MM.1S (cell line): ENCODE measurements around the gene CD79A.
A peak's percentile ranks its signal among the peaks of the same experiment; 100 is the strongest.

Source experiments
- DNase-seq: peaks from one replicate; pipeline ENCODE4 v3.0.0-alpha.2; 2015
- H2AFZ ChIP-seq: fragments of 300-600 bp; sonication (generic); 2 replicates; pipeline ENCODE4 v1.6.0; 2016; ENCODE audit warnings: antibody characterized with exemption, low read length
- H3F3A ChIP-seq: fragments of 300-600 bp; sonication (generic); 2 replicates; pipeline ENCODE4 v1.6.1; 2016; ENCODE audit warnings: mild to moderate bottlenecking, antibody characterized with exemption, low read length, moderate library complexity, mixed read lengths; ENCODE audit not compliant: insufficient read depth
- H3K27ac ChIP-seq: fragments of 300-600 bp; sonication (generic); 2 replicates; pipeline ENCODE4 v1.5.1; 2016; ENCODE audit warnings: mild to moderate bottlenecking, low read length
- H3K27me3 ChIP-seq: fragments of 300-600 bp; sonication (generic); replicated peaks from 2 replicates; pipeline ENCODE4 v1.6.0; 2016; ENCODE audit warnings: low read length; ENCODE audit not compliant: insufficient read depth
- H3K36me3 ChIP-seq: fragments of 300-600 bp; sonication (generic); replicated peaks from 2 replicates; pipeline ENCODE4 v1.6.1; 2016; ENCODE audit warnings: mild to moderate bottlenecking, low read length, mixed read lengths; ENCODE audit not compliant: insufficient read depth
- H3K4me1 ChIP-seq: fragments of 300-600 bp; sonication (generic); 2 replicates; pipeline ENCODE4 v1.6.1; 2016; ENCODE audit warnings: low read length, mixed read lengths
- H3K4me2 ChIP-seq: fragments of 300-600 bp; sonication (generic); 2 replicates; pipeline ENCODE4 v1.6.0; 2016; ENCODE audit warnings: low read depth, low read length
- H3K4me3 ChIP-seq: fragments of 300-600 bp; sonication (generic); 2 replicates; pipeline ENCODE4 v1.5.1; 2016; ENCODE audit warnings: low read length, mixed read lengths
- H3K79me2 ChIP-seq: fragments of 300-600 bp; sonication (generic); 2 replicates; pipeline ENCODE4 v1.6.1; 2016; ENCODE audit warnings: mixed run types, low read length, mixed read lengths
- H3K9ac ChIP-seq: fragments of 300-600 bp; sonication (generic); 2 replicates; pipeline ENCODE4 v1.6.1; 2016; ENCODE audit warnings: low read length, mixed read lengths
- H3K9me2 ChIP-seq: fragments of 300-600 bp; sonication (generic); replicated peaks from 2 replicates; pipeline ENCODE4 v1.6.1; 2016; ENCODE audit warnings: mild to moderate bottlenecking, low read length, mixed read lengths; ENCODE audit not compliant: insufficient read depth
- H3K9me3 ChIP-seq: fragments of 300-600 bp; sonication (generic); replicated peaks from 2 replicates; pipeline ENCODE4 v1.6.1; 2016; ENCODE audit warnings: mild to moderate bottlenecking, low read length, mixed read lengths; ENCODE audit not compliant: insufficient read depth
- H4K20me1 ChIP-seq: fragments of 300-600 bp; sonication (generic); 2 replicates; pipeline ENCODE4 v1.6.1; 2016; ENCODE audit warnings: mild to moderate bottlenecking, low read length, moderate library complexity, mixed read lengths; ENCODE audit not compliant: insufficient read depth
- EZH2 ChIP-seq: fragments of 300-600 bp; sonication (generic); optimal IDR thresholded peaks from 2 replicates; pipeline ENCODE3; 2017; ENCODE audit warnings: low read depth, mild to moderate bottlenecking, antibody characterized with exemption, low read length, mixed read lengths
- EZH2phosphoT487 ChIP-seq: fragments of 300-600 bp; sonication (generic); IDR thresholded peaks from 2 replicates; pipeline ENCODE4 v1.6.1; 2018; ENCODE audit warnings: antibody characterized with exemption, low read length
- TF ChIP-seq, protein P1 (sequence below): fragments of 300-600 bp; sonication (generic); IDR thresholded peaks from 2 replicates; pipeline ENCODE4 v1.5.1; 2016; ENCODE audit warnings: antibody characterized with exemption, low read length, mixed read lengths

Gene CD79A

DNA sequence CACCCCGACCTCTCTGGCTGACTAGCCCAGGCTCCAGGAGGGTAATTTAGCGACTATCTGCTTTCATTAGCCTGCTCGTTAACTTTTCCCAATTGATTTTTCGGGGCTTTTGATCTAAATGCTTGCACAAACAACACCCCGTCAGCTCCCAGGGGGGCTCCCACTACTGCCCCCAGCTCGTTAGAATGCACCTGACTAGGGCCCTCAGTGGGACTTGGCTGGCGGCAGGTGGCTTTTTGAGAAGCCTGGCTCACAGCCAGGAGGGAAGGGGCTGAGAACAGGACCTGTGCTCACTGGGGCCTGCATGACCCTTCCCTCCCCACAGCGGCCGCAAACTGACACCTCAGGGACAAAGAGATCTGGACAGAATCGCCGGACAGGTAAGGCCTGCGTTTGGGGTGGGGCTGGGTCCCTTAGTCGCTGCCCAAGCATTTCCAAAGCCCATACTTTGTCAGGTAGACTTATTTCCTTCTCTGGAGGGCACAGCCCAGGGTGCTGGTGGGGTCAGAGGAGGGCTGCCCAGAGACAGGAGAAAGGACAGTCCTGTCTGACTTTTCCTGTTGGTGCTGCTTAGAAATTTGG lies 7.6 kb upstream of the CD79A start:
- no peak overlapping the region for H3K4me3 ChIP-seq
- H3K4me1 ChIP-seq: peaks cover 71% of the 10 kb centered on the region
- H3K27ac ChIP-seq: peak overlapping the region; percentile 80; the same call in 1 of the 2 replicates
- H3K9me2 ChIP-seq: no peaks in the 10 kb centered on the region
- peaks cover 33% of the 10 kb centered on the region; the same call in 1 of the 2 replicates for H4K20me1 ChIP-seq
- DNase-seq: no peak
- peaks cover 80% of the 10 kb centered on the region for H3F3A ChIP-seq
- no peaks in the 10 kb centered on the region for H3K27me3 ChIP-seq
- H3K4me2 ChIP-seq: peak overlapping the region; percentile 21; the same call in 1 of the 2 replicates
- no peak overlapping the region for H3K9ac ChIP-seq
- TF ChIP-seq EZH2phosphoT487: no peak
- TF ChIP-seq EZH2: no peak
- TF ChIP-seq, protein P1, sequence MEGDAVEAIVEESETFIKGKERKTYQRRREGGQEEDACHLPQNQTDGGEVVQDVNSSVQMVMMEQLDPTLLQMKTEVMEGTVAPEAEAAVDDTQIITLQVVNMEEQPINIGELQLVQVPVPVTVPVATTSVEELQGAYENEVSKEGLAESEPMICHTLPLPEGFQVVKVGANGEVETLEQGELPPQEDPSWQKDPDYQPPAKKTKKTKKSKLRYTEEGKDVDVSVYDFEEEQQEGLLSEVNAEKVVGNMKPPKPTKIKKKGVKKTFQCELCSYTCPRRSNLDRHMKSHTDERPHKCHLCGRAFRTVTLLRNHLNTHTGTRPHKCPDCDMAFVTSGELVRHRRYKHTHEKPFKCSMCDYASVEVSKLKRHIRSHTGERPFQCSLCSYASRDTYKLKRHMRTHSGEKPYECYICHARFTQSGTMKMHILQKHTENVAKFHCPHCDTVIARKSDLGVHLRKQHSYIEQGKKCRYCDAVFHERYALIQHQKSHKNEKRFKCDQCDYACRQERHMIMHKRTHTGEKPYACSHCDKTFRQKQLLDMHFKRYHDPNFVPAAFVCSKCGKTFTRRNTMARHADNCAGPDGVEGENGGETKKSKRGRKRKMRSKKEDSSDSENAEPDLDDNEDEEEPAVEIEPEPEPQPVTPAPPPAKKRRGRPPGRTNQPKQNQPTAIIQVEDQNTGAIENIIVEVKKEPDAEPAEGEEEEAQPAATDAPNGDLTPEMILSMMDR: no peak
- peaks cover 9% of the 10 kb centered on the region for H3K36me3 ChIP-seq
- H3K9me3 ChIP-seq: no peaks in the 10 kb centered on the region
- H2AFZ ChIP-seq: no peak overlapping the region
- peaks cover 51% of the 10 kb centered on the region for H3K79me2 ChIP-seq

GRCh38 chr19:41870401-41870873 lies 6.6 kb upstream of the CD79A start:
- Histone ChIP-seq H3K4me1 (peaks cover 66% of the 10 kb centered on the region), H3K9me2 (no peaks in the 10 kb centered on the region), H3K27me3 (no peaks in the 10 kb centered on the region), H3K9ac (no peak overlapping the region), H4K20me1 (peaks cover 30% of the 10 kb centered on the region; the same call in 1 of the 2 replicates), H3K4me2 (0 out of 2 replicates have a peak overlapping the region, but pooled peaks have one; percentile 25), H3K4me3 (no peak overlapping the region), H3K9me3 (no peaks in the 10 kb centered on the region), H2AFZ (no peak overlapping the region), H3K36me3 (peaks cover 9% of the 10 kb centered on the region), H3K27ac (peak overlapping the region; percentile 80), H3F3A (peaks cover 73% of the 10 kb centered on the region), H3K79me2 (peaks cover 41% of the 10 kb centered on the region)
- TF ChIP-seq, protein P1: no peak
- TF ChIP-seq EZH2phosphoT487 (no peak), EZH2 (no peak)
- no peak for DNase-seq

DNA sequence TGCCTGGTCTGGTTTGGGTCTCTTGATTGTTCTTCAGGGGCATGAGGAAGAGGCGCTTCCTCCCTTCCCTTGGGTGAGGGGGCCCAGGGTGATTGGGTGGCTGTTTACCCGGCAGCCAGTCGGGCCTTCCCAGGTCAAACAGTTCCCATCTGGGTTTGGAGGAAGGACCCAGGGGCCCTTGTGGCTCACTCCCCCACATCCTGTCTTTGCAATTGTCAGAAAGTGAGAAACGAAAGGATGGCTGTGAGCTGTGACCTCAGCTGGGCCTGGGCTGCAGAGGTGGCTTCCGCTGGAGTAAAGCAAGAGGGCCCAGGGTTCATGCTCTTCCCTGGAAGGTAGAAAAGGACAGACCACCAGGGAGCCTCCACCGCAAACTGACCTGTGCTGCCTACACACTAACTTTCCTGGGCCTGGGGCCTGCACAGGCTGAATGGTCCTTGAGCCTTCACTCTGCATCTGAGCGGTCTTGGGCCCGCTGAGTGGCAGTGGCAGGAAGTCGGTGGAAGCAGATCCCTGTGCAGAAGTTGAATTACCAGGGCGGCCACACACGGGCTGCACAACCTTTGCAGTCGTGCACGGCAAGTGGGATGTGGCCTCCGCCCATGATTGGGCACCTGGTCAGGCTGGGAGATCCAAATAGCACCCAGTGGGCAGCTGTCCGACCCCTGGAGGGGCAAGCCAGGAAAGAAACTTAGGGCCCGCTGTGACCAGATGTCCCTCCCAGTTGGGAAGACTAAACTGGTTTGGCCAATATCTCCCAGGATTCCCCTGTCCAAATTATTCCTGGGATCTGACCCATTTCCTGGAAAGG lies 5.3 kb upstream of the CD79A start:
- TF ChIP-seq, protein P1: no peak
- peak overlapping the region; percentile 27; the same call in 1 of the 2 replicates for H3K4me2 ChIP-seq
- no peaks in the 10 kb centered on the region for H3K9me2 ChIP-seq
- H3F3A ChIP-seq: peaks cover 73% of the 10 kb centered on the region
- H2AFZ ChIP-seq: no peak overlapping the region
- peaks cover 31% of the 10 kb centered on the region for H3K79me2 ChIP-seq
- peak overlapping the region; percentile 7; the same call in 1 of the 2 replicates for H3K9ac ChIP-seq
- peaks cover 72% of the 10 kb centered on the region for H3K4me1 ChIP-seq
- no peaks in the 10 kb centered on the region for H3K9me3 ChIP-seq
- no peaks in the 10 kb centered on the region for H3K27me3 ChIP-seq
- DNase-seq: peak; percentile 85
- H4K20me1 ChIP-seq: peaks cover 25% of the 10 kb centered on the region; the same call in 1 of the 2 replicates
- peaks cover 9% of the 10 kb centered on the region for H3K36me3 ChIP-seq
- H3K27ac ChIP-seq: peak overlapping the region; percentile 80
- no peak overlapping the region for H3K4me3 ChIP-seq
